HG03196 (cell line): Measurements from ENCODE around the gene XXYLT1.
A peak's percentile ranks its signal among the peaks of the same experiment; 100 is the strongest.

Experiments
- ATAC-seq: cut with Tn5 transposase; IDR thresholded peaks from one replicate; pipeline ENCODE4 v1.9.1; 2021; ENCODE audit not compliant: unreplicated experiment

The XXYLT1 gene

DNA sequence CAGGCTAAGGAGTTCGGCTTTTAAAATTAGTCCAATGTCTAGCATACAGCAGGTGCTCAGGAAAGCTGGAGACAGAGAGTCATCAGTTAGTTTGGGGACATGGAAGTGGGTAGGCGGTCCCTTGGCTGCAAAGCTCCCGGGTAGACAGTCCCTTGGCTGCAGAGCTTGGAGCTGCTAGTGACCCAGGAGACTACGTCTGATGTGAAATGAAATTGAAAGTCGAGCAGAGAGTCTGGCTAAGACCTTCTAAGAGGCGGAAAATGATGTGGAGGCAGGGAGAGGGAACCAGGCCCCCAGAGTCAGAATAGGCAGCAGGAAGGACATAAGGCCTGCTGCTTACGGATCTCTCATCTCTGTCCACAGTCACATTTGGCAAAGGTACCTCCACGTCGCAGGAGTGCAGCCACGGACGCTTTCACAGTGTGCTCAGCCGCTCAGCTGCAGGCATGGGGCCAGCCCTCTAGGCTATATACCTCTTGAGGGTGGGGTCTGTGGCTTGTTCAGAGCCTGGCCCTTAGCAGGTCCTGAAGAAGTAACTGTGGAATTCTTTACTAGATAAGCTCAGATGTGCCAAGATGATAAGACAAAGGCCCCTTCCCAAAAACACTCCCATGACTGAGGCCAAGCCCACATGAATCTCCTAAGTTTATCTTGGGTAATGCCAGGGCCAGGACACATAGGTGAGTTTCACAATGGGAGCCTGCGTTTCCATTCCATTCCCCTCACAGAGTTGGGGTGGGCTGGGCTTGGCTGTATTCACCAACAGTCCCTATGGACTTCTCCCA is 131.7 kb downstream of the XXYLT1 start:
- ATAC-seq = no peak

DNA sequence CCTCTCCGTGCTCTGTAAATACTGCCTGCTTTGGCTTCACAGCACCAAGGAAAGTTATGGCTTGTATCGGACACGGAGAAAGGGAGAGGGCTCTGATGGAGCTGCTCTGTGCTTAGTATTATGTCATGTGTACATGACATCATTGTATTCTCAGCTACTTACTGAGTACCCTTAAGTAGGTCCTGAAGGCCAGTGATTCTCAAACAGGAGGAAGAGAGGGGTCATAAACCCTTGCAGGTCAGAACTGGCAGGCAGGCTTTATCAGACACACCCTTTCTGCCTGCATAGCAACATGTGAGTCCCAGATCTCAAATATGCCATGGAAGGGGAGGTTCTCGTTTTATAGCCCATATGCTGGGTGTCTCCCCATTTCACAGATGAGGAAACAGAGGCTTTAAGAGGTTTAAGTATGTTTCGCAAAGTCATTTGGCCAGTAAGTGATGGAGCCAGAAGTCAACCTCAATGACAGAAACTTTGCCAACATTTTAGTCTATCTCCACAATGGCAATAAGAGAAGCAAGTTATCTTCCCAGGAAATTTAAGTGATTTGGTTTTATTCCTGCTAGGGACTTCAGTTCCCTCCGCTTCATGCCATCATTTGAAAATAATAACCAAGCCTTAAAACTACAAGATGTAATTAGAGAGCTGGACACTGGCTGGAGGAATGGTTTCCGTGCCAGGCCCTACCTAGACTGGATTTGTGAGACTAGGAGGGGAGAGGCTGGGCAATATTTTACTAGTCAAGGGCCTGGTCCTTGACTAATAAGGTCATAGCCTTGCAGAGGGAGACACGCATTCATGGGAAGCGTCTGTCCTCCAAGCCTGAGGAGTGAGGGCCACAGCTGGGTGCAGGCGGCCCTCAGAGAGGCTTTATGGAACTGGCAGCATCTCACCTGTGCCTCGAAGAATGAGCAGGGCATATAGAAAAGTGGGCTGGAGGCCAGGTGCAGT is 133.0 kb downstream of the XXYLT1 start:
- no peak for ATAC-seq

DNA sequence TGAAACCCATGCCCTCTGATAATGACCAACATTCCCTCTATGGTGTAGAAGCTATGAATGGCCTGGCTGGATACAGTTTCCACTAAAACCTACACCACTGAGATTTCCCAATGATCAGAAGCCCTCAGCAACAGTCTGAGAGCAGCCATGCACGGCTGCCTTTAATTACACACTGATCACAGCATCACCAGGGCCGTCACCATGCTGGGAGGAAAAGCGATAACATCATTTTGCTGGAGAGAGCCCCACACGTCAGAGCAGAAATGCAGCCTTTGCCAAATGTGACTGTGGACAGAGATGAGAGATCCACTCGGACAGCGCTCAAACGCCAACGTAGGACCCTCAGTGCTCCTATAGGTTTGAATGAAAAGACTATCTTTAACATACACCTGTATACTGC is 135.0 kb downstream of the XXYLT1 start:
- ATAC-seq = no peak

DNA sequence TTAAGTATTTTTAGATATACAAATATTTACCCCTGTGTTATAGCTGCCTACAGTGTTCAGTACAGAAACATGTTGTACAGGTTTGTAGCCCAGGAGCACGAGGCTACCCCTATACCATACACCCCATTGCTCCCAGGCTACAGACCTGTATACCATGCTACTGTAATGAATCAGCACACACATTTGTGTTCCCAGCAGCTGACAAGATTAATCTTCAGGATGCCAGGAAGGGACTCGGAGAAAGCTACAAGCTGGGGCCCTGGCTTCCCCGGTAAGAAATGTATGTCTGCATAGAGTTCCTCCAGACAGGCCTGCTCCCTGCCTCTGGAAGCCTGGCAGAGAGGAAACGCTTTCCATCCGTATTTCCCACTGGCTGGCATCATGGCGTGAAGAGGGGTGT is 136.5 kb downstream of the XXYLT1 start:
- ATAC-seq = no peak

DNA sequence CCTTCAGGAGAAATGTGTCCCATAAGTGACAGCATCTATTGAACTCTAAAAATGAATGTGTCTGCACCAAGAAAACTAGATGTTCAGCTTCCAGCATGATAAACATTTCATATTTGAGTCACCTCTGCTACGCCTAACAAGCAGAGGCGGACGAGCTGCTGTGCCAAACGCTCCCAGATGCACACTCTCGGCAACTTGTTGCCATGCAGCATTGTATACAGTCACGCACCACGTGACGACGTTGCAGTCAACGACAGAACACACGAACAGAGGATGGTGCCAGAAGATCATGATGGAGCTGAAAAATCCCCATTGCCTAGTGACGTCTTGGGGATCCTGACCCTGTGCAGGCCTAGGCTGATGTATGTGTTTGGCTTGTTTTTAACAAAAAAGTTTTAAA is 137.5 kb downstream of the XXYLT1 start:
- ATAC-seq = no peak

DNA sequence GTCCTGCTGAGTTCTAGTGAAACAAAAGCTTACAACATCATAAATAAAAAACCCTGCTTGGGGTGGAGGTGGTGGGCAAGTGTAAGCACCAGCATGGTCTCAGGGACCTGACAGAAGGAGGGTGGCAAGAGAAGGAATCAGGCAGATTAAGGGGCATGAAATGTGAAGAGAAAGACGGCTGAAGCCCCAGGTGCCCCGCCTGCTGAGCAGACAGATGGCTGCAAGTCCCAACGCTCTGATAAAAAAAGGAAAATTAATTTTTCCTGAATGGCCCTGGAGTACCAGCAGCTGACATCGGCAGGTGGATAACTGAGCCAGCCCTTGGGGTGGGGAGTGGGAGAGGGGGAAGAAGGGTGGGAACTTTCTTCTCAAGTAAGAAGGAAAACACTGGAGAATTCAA is 137.9 kb downstream of the XXYLT1 start:
- no peak for ATAC-seq

DNA sequence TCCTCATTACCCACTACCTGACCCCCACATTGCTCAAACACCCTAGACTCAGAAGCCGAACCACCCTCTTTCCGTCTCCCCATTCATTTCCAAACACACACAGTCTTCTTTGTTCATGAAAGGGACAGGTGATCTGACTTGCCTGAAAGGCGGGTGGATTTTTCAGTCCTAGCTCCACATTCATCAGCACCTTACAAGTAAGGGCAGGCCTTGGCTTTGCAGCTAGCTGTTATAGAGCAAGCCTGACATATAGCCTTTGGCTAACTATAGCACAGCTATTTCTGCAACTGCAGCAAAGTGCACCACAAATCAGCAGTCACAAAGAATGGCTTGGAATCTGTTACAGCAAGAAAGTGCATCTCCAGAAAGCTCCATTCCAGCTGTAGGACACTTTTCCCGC is 139.8 kb downstream of the XXYLT1 start:
- no peak for ATAC-seq

DNA sequence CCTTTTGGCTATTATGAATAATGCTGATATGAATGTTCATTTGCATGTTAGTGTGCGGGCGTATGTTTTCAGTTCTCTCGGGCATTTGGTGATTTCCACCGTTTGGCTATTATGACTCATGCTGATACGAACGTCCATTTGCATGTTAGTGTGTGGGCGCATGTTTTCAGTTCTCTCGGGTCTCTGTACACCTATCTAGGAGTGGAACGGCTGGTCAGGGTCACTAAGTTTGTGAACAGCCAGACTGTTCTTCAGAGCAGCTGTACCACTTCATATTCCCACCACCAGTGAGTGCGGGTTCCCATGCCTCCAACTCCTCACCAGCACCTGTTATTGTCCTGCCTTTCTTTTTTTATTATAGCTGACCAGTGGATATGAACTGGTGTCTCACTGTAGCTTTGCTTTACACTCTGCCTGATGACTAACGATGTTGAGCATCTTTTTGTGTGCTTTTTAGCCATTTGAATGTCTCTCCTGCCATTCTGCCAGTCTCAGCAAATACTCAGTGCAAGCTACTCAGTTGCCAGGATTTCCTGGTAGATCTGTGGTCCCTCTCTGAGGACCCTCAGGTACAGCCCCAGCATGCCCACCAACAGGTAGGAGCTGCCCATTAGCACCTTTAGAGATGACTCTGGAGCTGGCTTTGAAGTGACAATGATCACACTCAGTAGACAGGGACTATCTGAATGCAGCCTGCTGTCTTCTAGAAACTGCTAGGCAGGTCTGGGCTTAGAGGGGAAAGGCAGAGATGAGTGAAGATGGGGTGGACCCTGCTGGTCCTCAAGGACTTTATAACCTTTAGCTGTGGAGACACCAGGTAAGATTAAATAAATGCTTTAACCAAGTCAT is 141.1 kb downstream of the XXYLT1 start:
- peak; percentile 86 for ATAC-seq

DNA sequence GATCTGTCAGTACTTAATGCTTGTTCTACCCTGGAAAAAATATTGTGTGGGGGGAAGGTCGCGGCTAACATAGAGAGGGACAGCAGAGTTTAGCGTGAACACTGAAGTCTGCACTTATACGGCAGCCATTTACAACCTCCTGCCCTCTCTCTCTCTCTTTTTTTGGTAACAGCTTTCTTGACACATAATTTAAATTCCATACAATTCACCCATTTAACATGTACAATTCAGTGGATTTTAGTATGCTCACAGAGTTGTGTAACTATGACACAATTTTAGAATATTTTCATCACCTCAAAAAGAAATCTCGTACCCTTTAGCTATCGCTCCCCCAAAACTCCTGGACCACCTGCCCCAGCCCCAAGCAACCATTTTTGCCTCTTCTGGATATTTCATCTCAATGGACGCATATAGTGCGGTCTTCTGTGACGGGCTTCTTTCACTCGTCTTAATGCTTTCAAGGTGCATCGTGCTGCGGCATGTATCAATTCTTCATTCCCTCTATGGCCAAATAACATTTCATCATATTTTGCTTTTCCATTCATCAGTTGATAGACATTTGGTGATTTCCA is 141.8 kb downstream of the XXYLT1 start:
- ATAC-seq = no peak

DNA sequence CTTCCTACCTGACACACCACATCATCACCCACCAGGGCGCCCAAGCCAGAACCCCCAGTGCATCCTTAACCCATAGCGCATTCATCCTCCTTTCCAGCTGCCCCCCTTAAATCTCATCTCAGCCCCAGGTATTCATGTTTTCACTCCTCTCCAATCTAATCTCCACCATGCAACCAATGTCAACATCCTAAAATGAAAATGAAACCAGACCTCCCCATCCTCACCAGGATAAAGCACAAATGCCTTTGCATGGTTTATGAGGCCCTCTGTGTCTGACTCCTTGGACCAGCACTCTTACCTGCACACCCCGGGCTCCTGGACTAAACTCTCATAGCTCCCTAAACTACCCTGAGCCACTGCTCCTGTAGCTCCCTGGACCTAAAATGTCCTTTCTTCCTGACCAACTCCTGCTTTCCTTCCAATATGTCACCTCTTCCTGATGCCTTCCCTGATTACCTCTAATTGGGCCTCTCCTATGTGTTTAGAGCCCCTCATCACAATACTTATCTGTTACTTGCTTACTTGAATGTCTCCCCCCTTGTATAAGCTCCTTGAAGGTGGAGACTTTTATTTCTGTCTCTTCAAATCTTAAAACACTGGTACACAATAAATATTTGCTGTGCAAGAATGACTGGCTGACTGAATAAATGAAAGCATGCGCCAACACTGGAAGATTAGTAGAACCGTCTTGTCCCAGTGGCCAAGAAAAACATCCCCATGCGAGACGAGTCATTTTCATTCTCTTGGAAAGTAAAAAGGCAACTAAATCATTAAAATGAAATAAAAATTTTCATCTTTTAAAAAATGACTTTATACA is 142.5 kb downstream of the XXYLT1 start:
- no peak for ATAC-seq

DNA sequence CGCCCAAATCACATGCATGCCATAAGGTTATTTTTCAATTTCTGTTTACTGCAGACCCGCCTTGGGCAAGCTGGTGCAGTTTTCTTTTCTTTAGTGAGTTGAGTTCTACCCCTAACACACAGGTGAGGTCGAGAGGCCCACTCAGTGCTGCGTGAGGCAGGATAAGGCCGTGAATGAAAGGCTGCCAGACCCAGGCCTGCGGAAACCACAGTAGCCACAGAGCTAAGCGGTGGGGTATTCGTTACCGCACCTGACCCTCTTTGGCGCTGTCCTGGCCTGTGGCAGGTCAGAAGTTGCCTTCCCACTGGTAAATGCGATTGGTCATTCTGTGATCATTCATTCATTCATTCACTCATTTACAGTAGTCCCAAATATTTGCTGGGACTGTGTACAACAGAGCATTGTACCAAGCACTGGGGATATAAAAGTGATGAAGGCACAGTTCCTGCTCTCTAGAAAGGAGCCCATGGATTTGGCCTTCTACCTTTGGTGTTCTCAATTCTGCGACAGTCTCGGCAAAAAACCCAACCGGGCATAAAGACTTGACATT is 144.8 kb downstream of the XXYLT1 start:
- ATAC-seq = no peak

DNA sequence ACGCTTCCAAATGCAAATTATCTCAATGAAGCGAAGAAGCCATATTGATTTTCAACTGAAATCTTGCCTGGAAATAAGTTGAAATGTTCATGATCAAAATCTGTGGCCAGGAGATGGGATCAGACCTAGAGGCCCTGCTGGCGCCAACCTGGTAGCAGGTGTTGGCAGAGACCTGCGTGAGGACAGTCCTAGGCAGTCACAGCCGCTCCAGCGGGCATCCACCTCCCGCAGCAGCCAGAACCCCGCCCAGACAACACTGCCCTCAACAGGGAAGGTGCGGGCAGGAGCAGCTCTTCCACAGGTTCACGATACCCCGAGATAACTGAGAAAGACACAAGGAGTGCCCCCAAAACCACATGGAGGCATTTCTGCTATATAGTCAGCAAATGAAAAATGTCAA is 145.3 kb downstream of the XXYLT1 start:
- no peak for ATAC-seq

DNA sequence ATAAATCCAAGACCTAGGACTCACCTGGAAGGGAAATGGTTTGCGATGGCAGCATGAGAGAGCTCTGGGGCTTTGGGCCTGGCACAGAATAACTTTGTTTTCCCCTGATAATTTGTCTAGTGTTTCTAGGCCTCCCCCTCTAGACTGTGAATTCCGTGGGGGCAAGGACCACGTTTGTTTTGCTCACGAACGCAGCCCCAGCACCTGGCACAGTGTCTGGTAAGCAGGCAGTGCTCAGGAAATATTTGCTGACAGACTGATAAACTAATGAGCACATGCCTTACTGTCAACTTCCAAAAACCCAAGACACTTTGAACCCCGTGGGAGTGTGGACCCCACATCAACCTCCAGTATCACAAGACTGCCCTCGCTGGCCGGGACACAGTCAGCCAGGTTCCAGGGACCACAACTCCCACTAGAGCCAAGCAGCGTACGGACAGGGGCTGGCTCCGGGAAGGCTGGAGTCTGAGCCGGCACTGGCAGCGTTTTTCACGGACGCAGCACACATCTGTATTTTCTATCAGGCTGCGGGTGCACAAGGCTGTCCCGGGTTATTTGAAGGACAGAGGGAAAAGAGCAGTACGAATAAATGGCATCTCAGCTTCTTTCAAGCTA is 146.5 kb downstream of the XXYLT1 start:
- ATAC-seq = no peak

DNA sequence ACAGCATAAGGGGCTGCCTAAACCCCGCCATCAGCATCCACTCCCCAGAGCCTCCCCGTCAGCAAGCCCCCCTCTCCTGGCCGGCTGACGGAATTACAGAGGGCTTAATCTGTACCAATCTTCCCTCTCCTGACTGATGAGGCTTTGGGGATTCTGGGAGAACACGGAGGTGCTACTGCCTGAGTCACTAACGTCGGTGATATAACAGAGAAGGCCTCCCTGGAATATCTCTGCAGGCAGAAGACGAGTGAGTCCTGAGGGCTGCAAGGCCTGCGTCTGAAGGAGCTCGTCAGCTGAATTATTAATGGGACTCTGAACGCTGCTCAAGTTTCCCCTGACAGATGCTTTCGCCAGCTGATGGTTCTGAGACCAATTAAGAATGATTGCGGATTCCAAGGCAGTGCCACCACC is 147.7 kb downstream of the XXYLT1 start:
- ATAC-seq = no peak

DNA sequence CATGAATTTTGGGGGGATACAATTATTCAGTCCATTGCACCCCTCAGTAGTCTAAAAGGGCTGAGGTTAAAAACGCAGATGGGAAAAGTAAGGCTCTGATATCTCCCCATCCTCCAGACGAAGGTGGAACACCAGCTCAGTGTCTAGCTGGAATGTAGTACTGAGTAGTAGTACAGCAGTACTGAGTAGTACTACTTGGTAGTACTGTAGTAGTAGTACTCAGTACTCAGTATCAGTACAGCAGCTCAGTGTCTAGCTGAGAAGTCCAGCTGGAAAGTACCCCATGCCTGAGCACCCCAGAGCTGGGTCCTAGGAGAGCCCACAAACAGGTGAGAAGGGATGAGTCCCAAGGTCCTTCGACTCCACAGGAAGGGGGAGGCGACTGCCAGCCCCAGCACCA is 148.7 kb downstream of the XXYLT1 start:
- no peak for ATAC-seq

DNA sequence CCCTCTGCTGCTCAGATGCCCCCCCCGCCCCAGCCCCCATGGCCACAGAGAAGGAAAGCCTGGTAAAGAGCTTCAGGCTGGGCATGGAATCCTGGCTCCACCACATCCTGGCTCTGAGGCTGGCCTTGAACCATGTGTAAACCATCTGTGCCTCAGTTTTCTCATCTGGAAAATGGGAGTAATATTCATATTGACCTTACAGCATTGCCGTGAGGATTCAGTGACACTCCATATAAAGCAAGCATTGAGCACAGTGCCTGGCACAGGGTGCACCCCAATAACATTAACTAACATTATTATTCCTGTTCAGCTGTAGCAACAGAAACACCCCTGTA is 150.7 kb downstream of the XXYLT1 start:
- no peak for ATAC-seq

DNA sequence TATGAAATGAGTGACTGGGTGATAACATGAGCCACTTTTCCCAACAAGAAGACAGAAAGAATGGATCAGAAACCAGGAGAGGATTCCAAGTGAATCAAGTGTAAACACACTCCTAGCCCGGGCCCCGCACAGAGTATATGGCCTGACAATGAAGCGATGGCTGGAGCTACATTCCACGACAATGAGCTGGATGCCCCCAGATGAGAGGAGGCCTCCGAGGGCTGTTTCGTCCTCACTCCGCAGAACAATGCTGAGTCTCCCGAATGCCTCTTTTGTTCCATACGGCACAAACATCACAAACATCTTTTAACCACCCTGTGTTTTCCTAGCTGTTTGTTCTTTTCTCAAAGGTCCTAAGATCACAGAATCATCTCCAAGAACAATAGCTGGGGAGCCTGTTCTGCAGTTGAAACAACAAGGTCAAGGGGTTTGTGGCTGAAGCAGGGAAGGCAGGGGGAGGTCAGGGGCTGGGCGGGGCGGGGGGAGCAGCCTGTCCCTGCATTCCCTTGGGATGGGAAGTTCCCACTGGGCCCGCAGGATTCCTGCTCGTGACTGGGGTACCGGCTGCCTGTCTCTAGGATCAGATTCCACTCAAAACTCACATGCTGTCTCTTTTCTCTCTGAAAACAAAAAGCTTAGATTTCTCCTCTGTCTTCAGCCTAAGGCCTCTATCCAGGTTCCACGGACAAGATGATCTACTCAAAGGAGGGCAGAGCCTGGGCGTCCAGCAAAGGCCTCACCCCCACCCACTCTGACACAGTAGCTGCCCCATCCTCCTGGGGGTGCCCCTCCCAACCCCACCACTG is 151.3 kb downstream of the XXYLT1 start:
- no peak for ATAC-seq

DNA sequence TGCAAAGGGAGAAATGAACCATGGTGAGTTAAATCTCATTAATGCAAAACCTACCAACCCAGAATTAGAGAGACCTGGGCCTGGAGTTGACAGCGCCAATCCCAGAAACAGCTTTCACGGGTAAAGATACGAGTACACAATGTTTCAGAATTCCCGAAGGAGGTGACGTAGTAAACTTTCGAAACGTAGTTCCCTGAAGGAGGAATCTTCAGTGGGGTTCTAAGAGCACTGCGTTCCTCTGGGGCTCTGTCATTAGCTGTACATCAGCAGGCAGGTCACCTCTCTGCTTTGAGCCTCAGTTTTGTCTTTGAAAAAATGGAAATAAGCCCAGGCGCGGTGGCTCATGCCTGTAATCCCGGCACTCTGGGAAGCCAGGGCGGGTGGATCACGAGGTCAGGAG is 152.3 kb downstream of the XXYLT1 start:
- no peak for ATAC-seq
